PFSK-1 (cell line): ENCODE measurements around the gene CNOT3.

ENCODE experiments used
- FOXP2 ChIP-seq: optimal IDR thresholded peaks from 2 replicates; pipeline ENCODE3; 2011; ENCODE audit warnings: borderline replicate concordance, control low read depth, inconsistent platforms; ENCODE audit not compliant: insufficient read depth; ENCODE audit errors: extremely low read length, extremely low read depth
- POLR2AphosphoS5 ChIP-seq: IDR thresholded peaks from 2 replicates; pipeline ENCODE4 v1.6.1; 2012; ENCODE audit warnings: low read depth, mild to moderate bottlenecking, control low read depth, low read length, moderate library complexity
- REST ChIP-seq, 2 experiments: IDR thresholded peaks; 2 replicates each; pipeline versions ENCODE4 v1.6.1 to v1.8.0; 2011 to 2012; ENCODE audit warnings: low read depth in 2 of 2, low read length in 2 of 2, control low read depth in 1 of 2, inconsistent platforms in 1 of 2, mild to moderate bottlenecking in 1 of 2, moderate library complexity in 1 of 2; ENCODE audit not compliant: insufficient read depth in 1 of 2
- SIN3A ChIP-seq: IDR thresholded peaks from 2 replicates; pipeline ENCODE4 v1.6.1; 2012; ENCODE audit warnings: mild to moderate bottlenecking, low read length, moderate library complexity, borderline replicate concordance; ENCODE audit not compliant: insufficient read depth
- TAF1 ChIP-seq: IDR thresholded peaks from 2 replicates; pipeline ENCODE4 v1.6.1; 2012; ENCODE audit warnings: low read length, control low read depth, borderline replicate concordance; ENCODE audit not compliant: insufficient read depth

GRCh38 chr19:54125713-54126112, 11.8 kb upstream of the CNOT3 start:
- no peak for TF ChIP-seq POLR2AphosphoS5
- no peak for TF ChIP-seq SIN3A
- TF ChIP-seq REST (IDR thresholded peaks at IDR 0.05; ENCODE audit: insufficient read depth in 1 of 2, low read depth in 2 of 2, low read length in 2 of 2) = no peak
- TF ChIP-seq TAF1 = no peak
- TF ChIP-seq FOXP2 = no peak
